H4 (cell line): ENCODE results near the gene MISP. TPM values are rescaled to one million over a fixed set of nuclear protein-coding genes. Genes with fewer than 3 reads are reported as not detected.
"Not testable (repeated sequence)": the region's sequence is repeated elsewhere in the genome, so short reads cannot be mapped to it uniquely, and the experiment has no call there.

Source experiments
- DNase-seq: peaks from one replicate; pipeline ENCODE4 v3.0.0-alpha.2; 2015; ENCODE audit warnings: low spot score
- total RNA-seq: library from RNA; depleted of rRNA; stranded (reverse); fragments of >200 nt; shearing (Covaris generic); gene quantifications from 2 replicates; pipeline ENCODE4 v1.2.3, GENCODE V29; 2014; rRNA removed

Gene MISP, protein sequence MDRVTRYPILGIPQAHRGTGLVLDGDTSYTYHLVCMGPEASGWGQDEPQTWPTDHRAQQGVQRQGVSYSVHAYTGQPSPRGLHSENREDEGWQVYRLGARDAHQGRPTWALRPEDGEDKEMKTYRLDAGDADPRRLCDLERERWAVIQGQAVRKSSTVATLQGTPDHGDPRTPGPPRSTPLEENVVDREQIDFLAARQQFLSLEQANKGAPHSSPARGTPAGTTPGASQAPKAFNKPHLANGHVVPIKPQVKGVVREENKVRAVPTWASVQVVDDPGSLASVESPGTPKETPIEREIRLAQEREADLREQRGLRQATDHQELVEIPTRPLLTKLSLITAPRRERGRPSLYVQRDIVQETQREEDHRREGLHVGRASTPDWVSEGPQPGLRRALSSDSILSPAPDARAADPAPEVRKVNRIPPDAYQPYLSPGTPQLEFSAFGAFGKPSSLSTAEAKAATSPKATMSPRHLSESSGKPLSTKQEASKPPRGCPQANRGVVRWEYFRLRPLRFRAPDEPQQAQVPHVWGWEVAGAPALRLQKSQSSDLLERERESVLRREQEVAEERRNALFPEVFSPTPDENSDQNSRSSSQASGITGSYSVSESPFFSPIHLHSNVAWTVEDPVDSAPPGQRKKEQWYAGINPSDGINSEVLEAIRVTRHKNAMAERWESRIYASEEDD
- total RNA-seq: not detected in 2 replicates

DNA sequence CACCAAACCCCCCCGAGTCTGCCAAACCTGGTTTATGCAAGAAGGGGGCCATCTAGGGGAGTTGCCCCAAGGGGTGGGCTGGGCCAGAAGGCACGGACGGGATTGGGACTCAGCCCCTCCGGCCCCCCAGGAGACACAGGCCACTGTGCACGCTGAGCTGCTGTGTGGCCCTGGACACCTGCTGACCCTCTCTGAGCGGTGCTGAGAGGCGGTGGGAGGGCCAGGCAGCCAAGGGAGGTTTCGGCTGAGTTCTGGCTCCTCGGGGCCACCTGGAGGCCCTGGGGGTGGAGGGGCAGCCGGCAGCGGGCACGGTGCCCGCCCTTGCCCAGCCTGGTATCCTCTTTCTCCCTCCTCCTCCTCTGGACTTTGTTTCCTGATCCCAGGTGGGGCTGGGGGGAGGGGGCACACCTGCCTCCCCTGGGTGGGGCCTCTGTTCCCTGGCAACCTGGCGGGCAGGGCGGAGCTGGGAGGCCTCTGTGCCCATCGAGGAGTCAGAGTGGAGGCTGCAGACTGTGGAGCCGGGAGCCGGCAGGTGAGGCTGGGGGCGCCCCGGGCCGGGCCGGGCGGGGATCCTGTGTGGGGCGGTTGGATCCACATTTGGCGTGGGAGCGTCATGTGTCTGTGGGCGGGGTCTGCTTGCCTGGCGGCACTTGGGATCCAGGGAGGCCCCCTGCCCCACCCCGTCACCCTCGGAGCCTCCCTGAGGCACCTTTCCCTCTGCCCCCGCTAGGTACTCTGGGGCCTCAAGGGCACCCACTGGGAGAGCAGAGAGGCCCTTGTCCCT is at the start of gene MISP:
Gene MISP (plus strand): TSS at position 473 of the 784 bp plus-strand sequence. CDS start 5,835 bp downstream, outside the sequence.
- no peak for DNase-seq

DNA sequence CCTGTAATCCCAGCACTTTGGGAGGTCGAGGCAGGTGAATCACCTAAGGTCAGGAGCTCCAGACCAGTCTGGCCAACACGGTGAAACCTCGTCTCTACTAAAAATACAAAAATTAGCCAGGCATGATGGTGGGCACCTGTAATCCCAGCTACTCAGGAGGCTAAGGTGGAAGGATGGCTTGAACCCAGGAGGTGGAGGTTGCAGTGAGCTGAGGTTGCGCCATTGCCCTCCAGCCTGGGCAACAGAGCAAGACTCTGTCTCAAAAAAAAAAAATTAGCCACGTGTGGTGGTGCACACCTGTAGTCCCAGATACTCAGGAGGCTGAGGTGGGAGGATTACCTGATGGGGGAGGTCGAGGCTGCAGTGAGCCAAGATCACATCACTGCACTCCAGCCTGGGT is 48.1 kb upstream of the MISP start:
- DNase-seq: not testable (repeated sequence)

DNA sequence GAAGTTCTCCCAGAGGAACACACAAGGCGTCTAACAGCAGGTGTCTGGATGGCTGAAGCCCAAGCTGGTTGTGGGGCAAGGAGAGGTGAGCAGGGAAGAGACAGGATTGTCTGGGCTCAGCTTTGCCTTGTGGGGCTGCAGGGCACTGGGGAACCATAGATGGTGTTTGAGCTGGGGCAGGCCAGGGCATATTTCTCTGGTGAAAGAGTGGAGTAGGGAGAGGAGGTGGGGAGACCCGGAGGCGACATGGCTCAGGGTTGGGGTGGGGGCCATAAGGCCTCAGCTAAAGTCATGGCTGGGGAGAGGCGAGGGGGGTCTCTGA is 47.6 kb upstream of the MISP start:
- DNase-seq: no peak

DNA sequence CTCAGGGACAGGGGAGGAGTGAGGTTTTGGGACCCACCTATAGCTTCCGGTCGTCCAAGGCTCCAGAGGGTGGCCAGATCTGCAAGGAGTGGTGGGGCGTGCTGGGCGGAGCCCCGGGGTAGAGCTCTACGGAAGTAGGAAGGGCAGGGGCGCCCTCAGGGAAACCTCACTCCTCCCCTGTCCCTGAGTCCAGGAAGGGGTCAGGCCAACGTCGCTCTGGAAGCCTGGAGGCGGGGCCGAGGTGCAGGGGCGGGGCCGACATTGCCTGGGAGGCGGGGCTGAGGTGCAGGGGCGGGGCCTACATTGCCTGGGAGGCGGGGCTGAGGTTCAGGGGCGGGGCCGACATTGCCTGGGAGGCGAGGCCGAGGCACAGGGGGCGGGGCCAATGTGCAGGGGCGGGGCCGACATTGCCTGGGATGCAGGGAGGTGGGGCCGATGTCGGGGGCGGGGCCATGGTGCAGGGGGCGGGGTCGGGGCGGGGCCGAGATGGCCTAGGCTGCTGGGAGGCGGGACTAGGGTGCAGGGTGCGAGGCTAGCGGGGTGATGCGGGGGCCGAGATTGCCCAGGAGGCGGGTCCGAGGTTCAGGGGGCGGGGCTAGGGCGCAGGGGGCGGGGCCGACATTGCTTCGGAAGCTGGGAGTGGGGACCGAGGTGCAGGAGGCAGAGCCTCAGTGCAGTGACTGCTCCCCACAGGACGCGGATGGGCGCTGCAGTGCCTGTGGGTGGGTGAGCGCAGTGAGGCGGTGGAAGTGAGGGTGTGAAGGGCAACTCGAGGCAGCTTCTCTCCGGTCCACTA is 47.1 kb upstream of the MISP start:
- DNase-seq: no peak

DNA sequence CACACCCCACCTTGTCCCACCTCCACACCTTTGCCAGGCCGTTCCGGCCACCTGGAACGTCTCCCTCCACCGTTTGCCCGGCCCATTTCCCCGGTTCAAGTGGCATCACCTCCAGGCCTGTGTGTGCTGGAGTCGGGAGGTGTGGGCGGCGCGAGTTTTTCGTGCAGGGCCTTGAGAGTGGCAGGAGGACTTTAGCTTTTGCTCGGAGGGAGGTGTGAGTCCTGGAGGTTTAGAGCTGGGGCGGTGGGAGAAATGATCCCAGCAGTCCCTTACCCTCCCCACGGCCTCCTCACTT is 46.5 kb upstream of the MISP start:
- DNase-seq: no peak

DNA sequence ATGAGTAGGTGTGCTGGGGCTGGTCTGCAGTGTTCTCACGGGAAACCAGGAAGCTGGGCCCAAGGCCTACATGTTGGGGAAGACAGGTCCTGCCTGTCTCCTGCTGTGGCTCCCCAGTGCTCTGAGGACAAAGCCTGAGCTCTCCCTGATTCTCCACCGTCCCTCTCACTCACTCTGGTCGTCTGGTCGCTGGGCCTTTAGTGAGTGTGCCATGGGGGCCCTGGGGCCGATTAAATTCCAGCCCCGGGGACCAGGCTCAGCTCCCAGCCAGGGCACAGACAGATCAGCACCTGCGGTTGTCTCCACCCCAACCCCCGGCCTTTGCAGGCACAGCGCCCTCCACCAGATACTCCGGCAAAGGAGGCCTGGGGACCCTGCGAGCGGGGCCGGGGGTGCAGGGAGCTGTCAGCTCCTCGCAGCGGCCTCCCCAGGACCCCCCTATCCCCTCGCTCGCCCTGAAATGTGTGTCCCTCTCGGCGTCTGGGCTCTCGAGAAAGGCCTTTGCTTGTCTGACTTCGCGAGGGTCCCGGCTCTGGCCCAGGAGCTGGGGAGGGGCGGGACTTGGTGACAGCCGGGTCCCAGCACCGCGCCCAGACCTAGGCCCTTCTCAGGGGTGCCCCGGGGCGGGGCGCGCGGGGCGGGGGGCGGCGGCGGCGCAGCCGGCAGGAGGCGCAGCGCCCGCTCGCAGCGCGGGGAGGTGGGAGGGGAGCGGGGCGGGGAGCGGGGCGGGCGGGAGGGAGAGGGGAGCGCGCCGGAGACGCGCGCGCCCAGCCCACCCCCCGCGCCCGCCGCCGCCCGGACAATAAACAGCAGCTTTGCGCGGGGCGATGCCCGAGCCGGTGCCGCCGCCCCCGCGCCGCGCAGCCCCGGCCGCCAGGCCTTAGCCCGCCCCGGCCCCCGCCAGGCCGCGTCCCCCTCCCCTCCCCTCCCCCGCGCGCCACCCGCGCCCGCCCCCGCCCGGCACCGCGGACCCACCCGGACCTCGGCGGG is 42.5 kb upstream of the MISP start, which contains the start of gene PALM:
Gene PALM (plus strand): TSS at position 782 of the 990 bp plus-strand sequence. CDS start 212 bp downstream, outside the sequence.
- no peak for DNase-seq

DNA sequence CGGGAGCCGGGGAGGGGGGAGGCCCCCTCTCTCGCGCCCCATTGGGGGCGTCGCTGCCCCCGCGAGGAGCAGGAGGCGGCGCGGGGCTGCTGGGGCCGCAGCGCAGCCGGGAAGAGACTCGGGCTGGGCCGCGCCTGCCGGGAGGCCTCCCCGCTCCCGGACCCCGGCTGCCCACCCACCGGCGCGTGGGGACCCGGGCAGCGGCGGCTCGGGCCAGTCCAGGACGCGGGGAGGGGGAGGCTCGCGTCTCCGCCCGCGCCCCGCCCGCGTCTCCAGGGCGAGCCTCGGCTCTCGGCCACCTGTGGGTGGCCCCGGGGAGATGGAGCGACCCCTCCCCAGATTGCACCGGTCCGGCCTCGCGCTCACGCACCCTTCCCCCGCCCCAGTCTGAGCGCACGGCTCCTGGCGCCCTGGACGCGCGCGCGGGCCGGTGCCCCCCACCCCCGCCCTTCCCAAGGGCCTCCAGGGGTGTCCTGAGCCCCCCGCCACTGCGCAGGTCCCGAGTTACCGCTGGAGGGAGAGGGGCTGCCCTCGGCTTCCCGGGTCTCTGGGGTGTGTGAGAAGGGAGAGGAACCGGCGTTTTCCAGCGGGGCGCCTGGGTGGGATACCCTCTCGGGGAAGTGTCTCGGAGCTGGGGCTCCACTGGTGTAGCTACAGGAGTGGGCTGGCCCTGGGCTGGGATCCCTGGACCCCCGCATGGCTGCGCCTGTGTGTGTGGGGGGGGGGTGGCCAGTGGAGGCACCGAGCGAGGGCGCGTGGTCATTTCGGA is 41.5 kb upstream of the MISP start:
- no peak for DNase-seq

DNA sequence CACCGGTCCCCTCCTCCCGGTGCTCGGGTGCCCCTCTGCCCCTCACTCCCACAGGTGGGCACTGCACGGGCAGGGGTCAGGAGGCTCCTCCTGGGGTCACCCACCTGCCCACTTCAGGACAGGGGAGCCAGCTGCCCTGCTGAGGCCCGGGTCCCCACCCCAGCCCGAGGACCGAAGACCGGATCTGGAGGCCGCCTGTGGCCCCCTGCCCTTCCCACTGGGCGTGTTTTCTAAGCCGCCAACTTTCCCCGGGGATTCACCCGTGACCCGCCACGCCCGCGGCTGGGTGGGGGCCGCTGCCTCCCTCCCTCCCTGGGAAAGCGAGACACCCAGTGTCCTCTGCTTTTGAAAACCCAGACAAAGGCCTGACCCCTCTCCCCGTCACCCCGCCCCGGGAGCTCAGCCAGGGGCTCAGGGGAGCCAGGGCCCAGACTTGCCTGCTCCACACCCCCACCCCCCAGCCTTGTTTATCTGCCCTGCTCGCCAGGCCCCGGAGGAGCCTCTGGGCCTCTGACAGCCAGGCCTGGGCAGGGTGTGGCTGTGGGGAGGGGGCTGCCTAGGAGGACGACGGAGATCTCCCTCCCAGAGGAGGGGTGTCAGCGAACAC is 40.8 kb upstream of the MISP start:
- no peak for DNase-seq

DNA sequence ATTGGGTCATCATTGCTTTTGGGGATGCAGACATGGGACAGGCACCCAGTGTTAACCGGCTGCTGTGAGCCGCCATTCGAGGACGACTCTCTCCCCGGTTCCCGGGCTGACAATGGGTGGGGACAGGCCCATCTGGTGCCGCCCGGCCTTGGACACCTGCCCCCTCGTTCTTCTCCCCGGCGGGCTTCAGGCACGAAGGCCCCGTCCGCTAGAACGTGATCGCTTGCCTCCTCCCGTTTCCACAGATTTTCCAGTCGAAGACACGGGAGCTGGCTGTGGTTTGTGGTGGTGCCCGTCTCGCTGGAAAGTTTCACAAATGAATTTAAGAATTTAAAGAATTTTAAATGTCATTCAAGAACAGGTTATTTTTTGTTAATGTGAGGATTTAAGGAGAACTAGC is 40.1 kb upstream of the MISP start:
- DNase-seq: no peak

DNA sequence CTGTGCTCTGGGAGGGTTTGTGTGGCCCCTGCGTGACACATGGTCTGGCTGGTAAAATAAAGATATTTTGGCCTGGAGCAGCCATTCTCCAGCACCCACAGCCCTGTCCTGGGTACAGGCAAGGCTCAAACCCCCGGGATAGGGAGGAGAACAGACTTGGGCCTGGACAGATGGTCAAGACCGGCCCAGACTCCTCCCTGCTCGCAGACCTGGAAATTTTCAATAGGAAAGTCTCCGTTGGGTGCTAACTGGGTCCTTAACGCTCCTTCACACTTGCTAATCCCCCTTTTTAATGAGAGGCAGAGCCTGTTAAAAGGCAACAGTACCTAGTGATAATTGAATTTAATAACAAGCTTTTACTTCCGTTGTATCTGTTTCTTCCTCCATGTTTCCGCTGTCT is 39.7 kb upstream of the MISP start:
- no peak for DNase-seq

DNA sequence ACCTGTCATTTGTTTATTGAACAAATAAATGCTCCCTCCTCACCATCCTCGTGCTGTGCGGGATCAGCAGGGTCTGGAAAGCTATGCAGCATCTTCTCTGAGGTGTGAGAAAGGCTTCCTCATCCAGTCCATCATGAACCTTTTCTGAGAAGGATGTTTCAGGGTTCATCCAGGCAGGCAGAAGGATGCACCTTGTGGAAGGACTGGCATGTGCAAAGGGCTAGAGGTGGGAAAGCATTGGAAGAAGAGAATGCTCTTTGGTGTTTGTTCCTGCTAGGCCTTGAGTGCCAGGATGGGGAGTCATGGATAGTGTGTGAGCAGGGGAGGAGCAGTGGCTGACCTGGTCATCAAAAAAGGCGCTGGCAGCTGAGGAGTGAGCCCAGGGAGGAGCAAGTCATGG is 35.6 kb upstream of the MISP start:
- DNase-seq: no peak

DNA sequence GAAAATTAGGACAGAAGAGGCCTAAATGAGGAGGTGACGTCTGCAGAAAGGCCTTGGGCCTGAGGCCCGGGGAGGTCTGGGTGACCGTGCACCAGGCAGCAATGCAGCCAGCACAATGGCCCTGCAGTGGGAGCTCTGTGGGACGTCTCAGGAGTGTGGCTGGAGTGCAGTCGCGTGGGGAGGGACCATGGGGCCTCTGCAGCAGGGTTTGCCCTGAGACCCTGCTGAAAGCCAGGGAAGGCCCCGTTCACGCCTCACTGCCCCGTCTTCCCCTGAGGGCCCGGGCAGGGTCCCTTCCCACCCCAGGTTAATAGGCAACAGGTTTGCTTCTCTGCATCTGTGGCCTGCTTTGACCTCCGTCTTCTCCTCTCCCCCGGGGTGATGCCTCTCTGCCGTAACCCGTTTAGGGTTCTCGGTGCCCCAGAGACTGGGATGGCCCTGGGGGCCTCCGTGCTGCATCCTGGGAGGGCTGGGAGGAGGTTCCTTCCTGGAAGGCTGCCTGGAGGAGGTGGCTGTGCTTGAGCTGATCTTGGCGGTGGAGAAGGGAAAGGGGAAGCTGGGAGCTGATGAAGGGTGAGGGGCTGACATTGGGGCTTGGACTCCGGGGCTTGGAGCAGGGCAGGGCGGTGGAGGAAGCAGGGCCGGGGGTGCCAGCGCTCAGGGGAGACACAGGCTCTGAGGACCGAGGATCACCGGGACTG is 32.5 kb upstream of the MISP start:
- DNase-seq: no peak

DNA sequence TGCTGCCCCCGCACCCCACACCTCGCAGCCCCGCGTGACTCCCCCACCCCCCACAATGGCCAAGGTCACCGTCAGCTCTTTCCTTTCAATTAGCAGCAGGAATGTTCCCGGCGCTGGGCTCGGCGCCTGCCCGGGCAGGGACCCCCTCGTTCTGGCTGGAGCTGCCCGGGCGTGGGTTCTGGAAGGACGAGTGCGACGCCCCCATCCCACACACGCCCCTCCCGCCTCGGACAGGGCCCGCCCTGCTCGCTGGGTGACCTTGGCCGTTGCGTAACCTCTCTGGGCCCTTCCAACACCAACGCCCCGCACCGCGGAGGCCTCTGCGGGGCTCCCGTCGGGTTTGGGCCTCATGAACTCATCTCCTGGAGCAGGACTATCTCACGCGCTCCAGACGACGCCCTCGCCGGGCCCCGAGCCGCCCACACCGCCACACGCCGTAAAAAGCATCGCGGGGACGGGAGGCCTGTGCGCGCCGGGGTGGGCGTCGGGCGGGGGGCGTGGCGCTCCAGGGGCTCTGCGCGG is 31.9 kb upstream of the MISP start:
- DNase-seq: no peak

DNA sequence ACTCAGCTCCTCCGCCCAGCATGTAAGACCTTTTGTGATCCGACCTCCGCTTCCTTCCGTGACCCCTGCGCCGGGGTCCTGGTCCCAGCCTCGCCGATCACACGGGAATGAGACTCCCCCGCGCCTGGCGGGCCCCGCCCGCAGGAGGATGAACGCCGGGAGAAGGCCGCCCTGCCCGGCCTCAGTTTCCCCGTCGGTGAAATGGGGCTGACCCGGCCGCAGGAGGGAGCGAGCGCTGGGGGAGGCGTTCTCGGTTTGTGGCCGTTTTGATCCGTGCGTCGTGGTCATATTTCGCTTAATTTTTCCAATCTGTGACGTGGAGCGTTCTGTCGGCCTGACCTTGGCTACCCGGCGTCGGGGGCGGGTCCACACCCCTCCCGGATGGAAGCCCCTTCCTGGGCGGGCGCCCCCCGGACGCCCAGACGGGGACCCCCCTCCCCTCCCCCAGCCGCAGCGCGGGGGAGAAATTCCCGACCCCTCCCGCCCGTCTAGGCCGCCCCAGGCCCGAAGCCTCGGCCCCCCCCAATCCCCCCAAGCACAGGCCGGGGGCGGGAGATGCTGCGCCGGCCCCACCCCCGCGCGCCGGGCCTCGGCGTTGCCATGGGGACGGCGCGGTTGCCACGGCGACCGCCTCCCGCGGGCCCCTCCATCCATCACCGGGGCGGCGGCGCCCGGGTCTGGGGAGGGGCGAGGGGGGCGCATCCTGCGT is 31.1 kb upstream of the MISP start:
- no peak for DNase-seq

DNA sequence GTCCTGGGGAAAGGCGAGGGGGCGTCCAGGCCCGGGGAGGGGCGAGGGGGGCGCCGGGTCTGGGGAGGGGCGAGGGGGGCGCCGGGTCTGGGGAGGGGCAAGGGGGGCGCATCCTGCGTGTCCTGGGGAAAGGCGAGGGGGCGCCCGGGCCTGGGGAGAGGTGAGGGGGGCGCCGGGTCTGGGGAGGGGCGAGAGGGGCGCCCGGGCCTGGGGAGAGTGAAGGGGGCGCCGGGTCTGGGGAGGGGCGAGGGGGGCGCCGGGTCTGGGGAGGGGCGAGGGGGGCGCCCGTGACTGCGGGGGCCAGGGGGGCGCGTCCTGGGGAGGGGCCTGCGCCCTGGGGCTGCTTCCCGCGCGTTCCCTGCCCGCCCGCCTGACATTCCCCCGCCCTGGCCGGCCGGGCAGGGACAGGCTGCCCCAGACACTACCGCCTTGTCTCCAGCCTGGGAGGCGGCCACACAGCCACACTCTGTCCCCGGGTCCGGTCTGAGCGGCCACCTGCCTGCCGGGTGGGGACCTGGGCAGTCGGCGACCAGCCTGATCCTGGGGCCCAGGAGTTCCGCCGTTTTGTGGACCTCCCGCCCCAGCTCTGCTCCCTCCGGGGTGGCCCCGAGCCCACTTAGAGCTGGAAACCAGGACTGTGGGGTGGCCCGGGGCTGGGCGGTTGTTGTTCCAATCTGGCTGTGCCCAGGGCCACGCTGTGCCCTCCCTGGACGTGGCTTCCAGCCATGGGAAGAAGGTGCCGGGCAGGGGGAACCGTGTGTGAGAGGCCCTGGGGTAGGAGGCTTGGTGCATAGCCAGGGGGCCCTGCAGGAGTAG is 30.4 kb upstream of the MISP start:
- DNase-seq: no peak

DNA sequence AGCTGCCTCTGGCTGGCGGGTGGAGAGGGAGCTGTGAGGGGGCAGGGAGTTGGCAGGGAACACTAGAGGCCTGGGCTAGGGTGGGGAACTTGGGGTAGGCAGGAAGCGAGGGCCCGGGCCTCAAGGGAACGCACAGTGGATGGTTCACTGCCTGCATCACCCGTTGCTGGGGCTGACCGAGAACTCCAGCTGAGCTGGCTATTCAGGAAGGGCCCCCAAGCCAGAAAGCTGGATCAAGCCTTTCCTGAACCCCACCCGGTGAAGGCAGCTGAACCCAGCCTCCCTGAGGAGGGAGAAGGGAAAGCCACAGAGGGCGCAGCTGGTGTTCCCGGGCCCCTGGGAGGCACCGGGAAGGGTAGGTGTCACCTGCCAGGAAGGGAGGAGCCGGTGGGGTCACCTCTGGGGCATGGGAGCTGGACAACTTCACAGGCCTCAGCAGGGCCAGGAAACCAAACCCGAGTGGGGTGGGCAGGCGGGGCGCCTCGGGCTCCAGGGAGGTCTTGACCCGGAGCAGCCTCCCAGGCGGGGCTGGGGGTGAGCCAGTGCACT is 28.3 kb upstream of the MISP start:
- DNase-seq: no peak

DNA sequence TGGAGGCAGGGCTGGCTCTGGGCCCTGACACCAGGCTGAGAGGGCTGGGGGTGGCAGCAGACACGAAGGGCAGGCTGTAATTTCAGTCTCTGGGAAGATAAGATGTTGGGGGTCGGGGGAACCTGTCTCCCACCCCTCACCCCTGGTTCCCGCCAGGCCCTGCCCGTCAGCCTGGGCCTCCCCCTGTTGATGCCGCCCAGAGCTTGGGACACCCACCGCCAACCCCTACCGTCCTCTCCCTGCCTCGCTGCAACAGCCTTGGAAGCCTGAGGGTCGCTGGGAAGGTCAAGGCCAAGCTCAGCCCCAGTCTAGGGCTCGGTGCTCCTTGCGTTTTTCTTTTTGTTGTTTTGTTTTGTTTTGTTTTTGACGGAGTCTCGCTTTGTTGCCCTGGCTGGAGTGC is 27.7 kb upstream of the MISP start:
- no peak for DNase-seq
